Skeletal muscle tissue (tissue), 4 donors: Measurements from ENCODE around the gene CD19. TPM values are rescaled to one million over a fixed set of nuclear protein-coding genes. Genes with fewer than 3 reads are reported as not detected.
"Not testable (repeated sequence)": the region's sequence is repeated elsewhere in the genome, so short reads cannot be mapped to it uniquely, and the experiment has no call there.

Experiments used
- H3K27ac ChIP-seq: one replicate; pipeline ENCODE4 v1.7.0; 2013; ENCODE audit warnings: mild to moderate bottlenecking, low read depth, low read length, inconsistent platforms
- H3K27me3 ChIP-seq, 3 donors: one replicate each; pipeline ENCODE4 v1.7.0; 2013; ENCODE audit warnings: low read length in 3 of 3; ENCODE audit not compliant: control insufficient read depth in 3 of 3, insufficient read depth in 3 of 3
- H3K36me3 ChIP-seq, 3 donors: one replicate each; pipeline ENCODE4 v1.7.0; 2013; ENCODE audit warnings: low read length in 3 of 3; ENCODE audit not compliant: control insufficient read depth in 3 of 3, insufficient read depth in 3 of 3
- H3K4me1 ChIP-seq, 3 donors: one replicate each; pipeline ENCODE4 v1.7.0; 2013; ENCODE audit warnings: low read length in 3 of 3, mild to moderate bottlenecking in 3 of 3; ENCODE audit not compliant: control insufficient read depth in 3 of 3, insufficient read depth in 3 of 3
- H3K4me3 ChIP-seq, 3 donors: one replicate each; pipeline ENCODE4 v1.7.0; 2013; ENCODE audit warnings: low read length in 3 of 3
- H3K9ac ChIP-seq, 3 donors: one replicate each; pipeline ENCODE4 v1.7.0; 2013; ENCODE audit warnings: low read length in 3 of 3, mild to moderate bottlenecking in 3 of 3, moderate library complexity in 2 of 3, low read depth in 1 of 3
- H3K9me3 ChIP-seq, 3 donors: one replicate each; pipeline ENCODE4 v1.7.0; 2013; ENCODE audit warnings: low read length in 3 of 3; ENCODE audit not compliant: control insufficient read depth in 3 of 3
- total RNA-seq: library from RNA; depleted of rRNA; stranded (reverse); fragments of >200 nt; gene quantifications from one replicate; pipeline ENCODE4 v1.2.3, GENCODE V29; 2014
- donor health status: Osteomylitis.

CD19 gene
- total RNA-seq, 1 donor from 2014 or later = 2.1 TPM

DNA sequence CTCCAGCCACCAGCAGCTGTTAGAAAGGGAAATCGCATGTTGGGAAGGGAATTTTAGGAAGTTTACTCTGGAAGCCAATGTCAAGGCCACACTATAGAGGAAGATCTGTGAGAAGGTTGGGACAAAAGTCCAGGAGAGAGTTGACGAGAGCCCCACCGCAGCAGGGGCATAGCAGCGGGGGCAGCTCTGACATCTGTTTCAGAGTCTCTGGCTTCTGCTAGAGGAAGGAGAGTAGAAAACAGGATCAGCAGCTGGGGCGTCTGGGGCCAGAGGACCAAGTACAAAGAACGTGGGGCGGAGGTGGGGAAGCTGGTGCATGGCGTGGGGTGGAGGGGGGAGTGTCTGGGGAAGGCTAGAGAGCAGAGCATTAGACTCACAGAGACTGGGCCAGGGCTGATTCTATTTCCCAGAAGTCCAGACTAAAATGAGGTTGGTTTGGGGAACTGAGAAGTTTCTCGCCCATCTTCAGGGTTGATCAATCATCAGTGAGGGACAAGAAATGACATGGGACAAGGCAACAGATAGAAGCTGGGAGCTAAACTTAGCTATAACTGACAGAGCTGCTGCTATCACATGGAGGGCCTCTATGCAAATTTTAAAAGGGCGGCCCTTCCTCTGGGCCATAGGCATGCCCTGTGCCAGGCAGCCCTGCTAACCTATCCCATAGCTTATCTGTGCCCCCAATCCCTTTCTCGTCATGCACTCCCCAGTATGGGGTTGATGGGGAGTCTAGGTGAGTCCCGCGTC is 7.9 kb upstream of the CD19 start:
- Histone ChIP-seq H3K27me3 (no peaks in the 10 kb centered on the region), H3K4me3 (peak overlapping the region in 1 of 3 donors; percentile 88), H3K27ac (peak overlapping the region; percentile 92), H3K9ac (peak overlapping the region in 1 of 3 donors; percentile 45), H3K36me3 (peaks cover 10 to 11% (median 11%) of the 10 kb centered on the region in 3 donors), H3K4me1 (peaks cover 7 to 13% (median 8%) of the 10 kb centered on the region in 3 donors), H3K9me3 (no peaks in the 10 kb centered on the region)

DNA sequence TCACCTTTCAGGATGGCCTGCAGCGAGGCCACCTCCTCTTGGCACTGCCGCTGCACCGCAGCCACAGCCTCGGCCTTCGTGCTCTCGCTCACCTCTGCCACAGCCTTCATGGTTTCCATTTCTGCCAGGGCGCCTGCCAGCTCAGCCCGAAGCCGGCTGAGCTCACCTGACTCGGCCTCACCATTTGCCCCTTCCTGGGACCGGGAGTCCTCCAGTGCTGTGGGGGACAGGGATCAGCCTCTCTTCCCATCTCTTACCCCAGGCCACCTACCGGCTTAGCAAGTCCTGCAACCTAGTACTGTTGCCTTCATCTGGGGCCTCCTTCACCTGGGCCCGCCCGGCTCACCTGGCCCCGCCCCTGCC is 7.4 kb upstream of the CD19 start:
- H3K4me3 ChIP-seq = peak overlapping the region; percentile 14 to 88 (median 87)
- H3K9me3 ChIP-seq = no peaks in the 10 kb centered on the region
- peaks cover 7 to 13% (median 8%) of the 10 kb centered on the region in 3 donors for H3K4me1 ChIP-seq
- H3K36me3 ChIP-seq = peaks cover 6% of the 10 kb centered on the region in 3 donors
- no peaks in the 10 kb centered on the region for H3K27me3 ChIP-seq
- peak overlapping the region in 1 of 3 donors; percentile 45 for H3K9ac ChIP-seq
- H3K27ac ChIP-seq = peak overlapping the region; percentile 92

DNA sequence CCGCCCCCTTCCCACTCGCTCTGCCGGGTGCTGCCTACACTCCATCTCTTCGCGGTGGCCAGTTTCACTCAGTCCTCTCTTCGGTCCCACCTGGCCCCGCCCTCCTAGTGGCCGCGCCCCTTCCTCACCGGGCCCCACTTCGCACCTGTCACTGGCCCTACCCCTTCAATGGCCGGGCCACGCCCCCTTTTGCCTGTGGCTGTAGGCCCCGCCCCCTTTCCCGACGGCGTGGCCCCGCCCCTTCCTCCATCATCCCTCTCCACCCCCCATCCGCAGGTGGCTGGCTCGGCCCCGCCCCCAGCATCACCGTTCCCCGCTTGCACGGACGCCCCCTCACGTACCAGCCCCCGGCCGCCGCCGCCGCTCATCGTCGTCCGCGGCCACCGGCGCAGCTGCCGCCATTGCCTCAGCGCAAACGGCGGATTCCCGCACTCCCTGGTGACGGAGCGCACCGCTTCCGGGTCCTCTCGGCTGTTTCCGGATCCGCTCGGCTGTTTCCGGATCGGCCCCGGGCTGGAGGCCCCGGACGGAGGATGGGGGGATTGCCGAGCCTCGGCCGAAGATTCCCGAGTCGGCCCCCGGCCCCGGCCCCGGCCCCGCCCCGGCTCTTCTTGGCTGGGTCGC is 6.9 kb upstream of the CD19 start, which contains the start of gene RABEP2:
Gene RABEP2, minus strand, starts transcription at position 477 of the 624 bp plus-strand sequence. Its CDS starts 75 bp downstream, at position 402.
- H3K36me3 ChIP-seq = peaks cover 3% of the 10 kb centered on the region in 3 donors
- H3K27ac ChIP-seq = peak within 1 kb of the TSS; percentile 92
- H3K27me3 ChIP-seq = no peaks in the 10 kb centered on the region
- H3K4me3 ChIP-seq = peak within 1 kb of the TSS; percentile 87 to 88 (median 88)
- H3K9me3 ChIP-seq = no peaks in the 10 kb centered on the region
- H3K9ac ChIP-seq = peak within 1 kb of the TSS; percentile 91 to 97 (median 93)
- H3K4me1 ChIP-seq = peaks cover 7 to 13% (median 8%) of the 10 kb centered on the region in 3 donors

DNA sequence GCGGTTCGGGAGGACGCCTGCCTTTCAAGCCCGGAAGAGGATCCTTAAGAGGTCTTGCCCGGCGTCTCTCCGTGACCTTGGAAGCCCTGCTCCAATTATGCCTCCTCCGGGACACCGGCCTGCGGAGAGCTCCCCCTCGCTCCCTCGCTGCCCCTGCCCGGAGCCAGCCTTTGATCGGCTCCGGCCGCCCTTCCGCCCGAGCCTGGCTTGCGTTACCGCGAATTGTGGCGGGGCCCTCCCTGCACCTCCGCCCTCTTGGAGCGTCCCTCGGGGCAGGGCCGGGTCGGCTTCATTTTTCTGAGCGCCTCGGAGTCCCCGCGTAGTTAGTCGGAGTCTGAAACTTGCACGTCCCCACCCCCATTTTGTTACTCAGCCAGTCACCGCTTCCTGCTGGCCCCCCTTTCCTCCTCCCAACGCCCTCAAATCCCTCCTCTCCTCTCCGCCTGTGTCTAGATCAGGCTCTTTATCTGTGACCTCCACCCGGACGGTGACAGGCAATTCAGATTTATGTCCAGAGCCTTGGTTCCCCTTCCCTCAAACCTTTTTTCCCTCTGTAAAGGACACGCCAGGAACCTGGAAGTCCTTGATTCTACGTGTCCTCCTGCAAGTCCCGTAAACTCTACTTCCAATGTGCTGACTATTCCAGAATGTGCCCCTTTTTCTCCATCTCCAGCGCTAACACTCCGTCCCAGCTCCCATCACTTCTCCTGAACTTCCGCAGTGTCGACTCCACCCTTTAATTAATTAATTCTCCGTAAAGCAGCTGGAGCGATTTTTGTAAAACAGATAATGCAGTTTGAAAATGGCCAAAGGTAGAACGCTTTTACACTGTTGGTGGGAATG is 6.2 kb upstream of the CD19 start:
- peak overlapping the region; percentile 87 to 88 (median 88) for H3K4me3 ChIP-seq
- H3K27ac ChIP-seq = peak overlapping the region; percentile 92
- H3K9ac ChIP-seq = peak overlapping the region; percentile 91 to 97 (median 93)
- no peaks in the 10 kb centered on the region for H3K9me3 ChIP-seq
- H3K4me1 ChIP-seq = peaks cover 7 to 13% (median 8%) of the 10 kb centered on the region in 3 donors
- H3K36me3 ChIP-seq = peaks cover 3% of the 10 kb centered on the region in 3 donors
- no peaks in the 10 kb centered on the region for H3K27me3 ChIP-seq

DNA sequence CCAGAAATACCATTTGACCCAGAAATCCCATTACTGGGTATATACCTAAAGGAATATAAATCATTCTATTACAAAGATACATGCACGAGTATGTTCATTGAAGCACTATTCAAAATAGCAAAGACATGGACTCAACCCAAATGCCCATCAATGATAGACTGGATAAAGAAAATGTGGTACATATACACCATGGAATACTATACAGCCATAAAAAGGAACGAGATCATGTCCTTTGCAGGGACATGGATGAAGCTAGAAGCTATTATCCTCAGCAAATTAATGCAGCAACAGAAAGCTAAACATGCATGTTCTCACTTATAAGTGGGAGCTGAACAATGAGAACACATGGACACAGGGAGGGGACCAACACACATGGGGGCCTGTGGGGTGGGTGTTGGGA is 5.5 kb upstream of the CD19 start:
- H3K27ac ChIP-seq = not testable (repeated sequence)
- peak overlapping the region in 2 of 3 donors; percentile 88 for H3K4me3 ChIP-seq

DNA sequence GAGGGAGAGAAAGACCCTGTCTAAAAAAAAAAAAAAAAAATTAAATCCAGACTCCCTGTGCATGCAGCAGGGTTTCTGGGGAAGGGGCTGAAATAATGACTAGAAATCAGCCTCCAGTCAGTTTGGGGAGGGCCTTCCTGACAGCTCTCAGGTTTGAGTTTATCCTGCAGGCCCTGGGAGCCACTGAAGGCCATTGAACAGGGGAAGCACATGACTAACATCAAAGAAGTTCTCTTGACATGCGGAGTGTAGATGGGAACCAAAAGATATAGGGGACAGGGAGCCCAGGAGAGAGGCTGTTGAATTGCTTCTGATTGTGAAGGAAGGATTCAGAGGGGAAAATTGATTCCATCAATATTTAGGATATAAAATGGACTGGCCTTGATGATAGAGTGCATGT is 4.0 kb upstream of the CD19 start:
- Histone ChIP-seq H3K36me3 (no peaks in the 10 kb centered on the region), H3K9me3 (no peaks in the 10 kb centered on the region), H3K4me1 (peaks cover 7 to 13% (median 8%) of the 10 kb centered on the region in 3 donors), H3K9ac (no peak overlapping the region), H3K4me3 (no peak overlapping the region), H3K27ac (no peak overlapping the region), H3K27me3 (no peaks in the 10 kb centered on the region)

More for the DNA sequence above, 5.5 kb upstream of the CD19 start:
- H3K4me1 ChIP-seq = peaks cover 7 to 13% (median 8%) of the 10 kb centered on the region in 3 donors
- H3K27me3 ChIP-seq, H3K36me3 ChIP-seq, H3K9me3 ChIP-seq: not testable (repeated sequence)
- H3K9ac ChIP-seq = peak overlapping the region in 1 of 3 donors; percentile 97

DNA sequence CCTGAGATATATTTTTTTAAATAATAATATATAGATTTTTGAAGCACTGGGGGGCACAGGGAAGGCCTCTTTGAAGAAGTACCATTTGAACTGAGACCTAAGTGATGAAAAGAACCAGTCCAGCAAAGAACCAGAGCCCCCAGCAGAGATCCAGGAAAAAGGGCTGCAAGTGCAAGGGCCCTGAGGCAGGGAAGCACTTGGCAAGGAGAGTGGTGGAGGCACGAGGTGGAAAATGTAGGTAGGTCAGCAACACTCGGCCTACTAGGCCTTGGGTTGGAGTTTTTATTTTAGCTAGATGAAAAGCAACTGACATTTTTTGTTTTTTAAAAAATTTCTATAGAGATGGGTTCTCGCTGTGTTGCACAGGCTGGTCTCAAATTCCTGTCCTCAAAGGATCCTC is 1.6 kb upstream of the CD19 start:
- H3K4me3 ChIP-seq = no peak overlapping the region
- peaks cover 3 to 7% (median 4%) of the 10 kb centered on the region in 3 donors for H3K4me1 ChIP-seq
- no peaks in the 10 kb centered on the region for H3K27me3 ChIP-seq
- no peaks in the 10 kb centered on the region for H3K9me3 ChIP-seq
- H3K36me3 ChIP-seq = no peaks in the 10 kb centered on the region
- no peak overlapping the region for H3K27ac ChIP-seq
- no peak overlapping the region for H3K9ac ChIP-seq

DNA sequence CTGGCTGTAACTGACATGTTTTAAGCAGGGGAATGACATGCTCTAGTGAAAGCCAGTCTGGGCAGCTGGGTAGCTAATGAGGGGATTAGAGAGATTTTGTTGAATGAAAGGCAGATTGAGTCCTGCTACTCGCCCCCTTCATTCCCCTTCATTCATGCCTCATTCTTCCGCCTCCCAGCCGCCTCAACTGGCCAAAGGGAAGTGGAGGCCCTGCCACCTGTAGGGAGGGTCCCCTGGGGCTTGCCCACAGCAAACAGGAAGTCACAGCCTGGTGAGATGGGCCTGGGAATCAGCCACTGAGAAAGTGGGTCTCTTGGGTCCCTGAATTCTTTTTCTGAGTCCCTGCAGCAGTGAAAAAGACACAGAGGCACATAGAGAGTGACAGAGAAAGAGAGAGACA is 1.1 kb upstream of the CD19 start:
- Histone ChIP-seq H3K4me3 (no peak overlapping the region), H3K27me3 (no peaks in the 10 kb centered on the region), H3K4me1 (peaks cover 3 to 4% (median 4%) of the 10 kb centered on the region in 3 donors), H3K36me3 (no peaks in the 10 kb centered on the region), H3K9me3 (no peaks in the 10 kb centered on the region), H3K27ac (no peak overlapping the region), H3K9ac (peak overlapping the region in 1 of 3 donors; percentile 20)

DNA sequence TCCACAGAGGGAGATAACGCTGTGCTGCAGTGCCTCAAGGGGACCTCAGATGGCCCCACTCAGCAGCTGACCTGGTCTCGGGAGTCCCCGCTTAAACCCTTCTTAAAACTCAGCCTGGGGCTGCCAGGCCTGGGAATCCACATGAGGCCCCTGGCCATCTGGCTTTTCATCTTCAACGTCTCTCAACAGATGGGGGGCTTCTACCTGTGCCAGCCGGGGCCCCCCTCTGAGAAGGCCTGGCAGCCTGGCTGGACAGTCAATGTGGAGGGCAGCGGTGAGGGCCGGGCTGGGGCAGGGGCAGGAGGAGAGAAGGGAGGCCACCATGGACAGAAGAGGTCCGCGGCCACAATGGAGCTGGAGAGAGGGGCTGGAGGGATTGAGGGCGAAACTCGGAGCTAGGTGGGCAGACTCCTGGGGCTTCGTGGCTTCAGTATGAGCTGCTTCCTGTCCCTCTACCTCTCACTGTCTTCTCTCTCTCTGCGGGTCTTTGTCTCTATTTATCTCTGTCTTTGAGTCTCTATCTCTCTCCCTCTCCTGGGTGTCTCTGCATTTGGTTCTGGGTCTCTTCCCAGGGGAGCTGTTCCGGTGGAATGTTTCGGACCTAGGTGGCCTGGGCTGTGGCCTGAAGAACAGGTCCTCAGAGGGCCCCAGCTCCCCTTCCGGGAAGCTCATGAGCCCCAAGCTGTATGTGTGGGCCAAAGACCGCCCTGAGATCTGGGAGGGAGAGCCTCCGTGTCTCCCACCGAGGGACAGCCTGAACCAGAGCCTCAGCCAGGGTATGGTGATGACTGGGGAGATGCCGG is 769 bp downstream of the CD19 start:
- Histone ChIP-seq H3K27ac (no peak overlapping the region), H3K27me3 (peaks cover 0 to 3% (median 0%) of the 10 kb centered on the region in 3 donors), H3K36me3 (no peaks in the 10 kb centered on the region), H3K4me3 (no peak overlapping the region), H3K9me3 (no peaks in the 10 kb centered on the region), H3K9ac (no peak overlapping the region), H3K4me1 (peaks cover 0 to 2% (median 0%) of the 10 kb centered on the region in 3 donors)
